NCI-H2196 (cell line): ENCODE data around the gene CNST.
"Not testable (repeated sequence)": the region's sequence is repeated elsewhere in the genome, so short reads cannot be mapped to it uniquely, and the experiment has no call there.

Experiments
- DNase-seq: peaks from one replicate; lab custom pipeline; 2025; ENCODE audit not compliant: unreplicated experiment; lab: John Stamatoyannopoulos, UW

Gene CNST

DNA sequence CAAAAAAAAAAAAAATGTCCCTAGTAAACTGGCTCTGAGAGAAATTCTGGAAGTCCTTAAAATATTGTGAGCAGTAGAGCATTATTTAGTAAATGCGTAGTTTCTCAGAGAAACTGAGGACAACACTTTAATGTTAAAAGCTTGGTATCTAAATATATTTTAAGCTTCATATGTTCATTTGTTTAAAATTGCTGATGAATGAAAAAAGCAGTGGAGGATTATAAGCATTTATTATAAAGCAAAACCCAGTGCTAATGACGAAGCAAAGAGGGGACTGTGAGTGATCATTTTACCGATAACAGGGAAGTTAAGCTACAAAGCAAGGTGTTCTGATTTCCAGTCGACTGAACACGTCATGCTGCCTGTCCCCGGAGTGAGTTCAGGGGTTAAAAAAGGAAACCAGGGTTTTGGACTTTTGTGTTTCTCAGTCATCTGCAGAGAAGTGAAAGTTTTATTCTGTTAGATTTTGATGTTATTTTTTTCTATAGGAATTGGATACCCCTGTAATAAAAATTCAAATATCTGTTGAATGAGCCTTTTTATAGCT lies 93.4 kb downstream of the CNST start:
- DNase-seq = no peak

DNA sequence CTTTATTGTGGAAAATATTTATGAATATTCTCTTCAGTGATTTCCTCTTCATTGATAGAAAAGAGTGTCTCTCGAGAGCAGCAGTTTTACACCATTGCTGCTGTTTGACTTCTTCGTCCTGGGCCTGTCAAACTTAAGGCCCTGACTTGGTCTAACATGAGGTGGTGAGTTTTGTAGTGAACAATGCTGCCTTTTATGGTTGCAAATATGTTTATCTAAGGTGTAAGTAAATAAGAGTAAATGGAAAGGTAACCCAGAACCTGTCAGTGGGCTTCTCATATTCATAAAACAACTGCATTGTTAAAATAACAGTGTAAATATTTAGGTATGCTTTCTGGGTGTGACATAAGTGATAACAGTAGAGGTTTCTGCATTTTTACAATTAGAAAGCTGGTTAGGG lies 95.2 kb downstream of the CNST start:
- no peak for DNase-seq

GRCh38 chr1:246667773-246668172 lies 101.5 kb downstream of the CNST start:
- no peak for DNase-seq

DNA sequence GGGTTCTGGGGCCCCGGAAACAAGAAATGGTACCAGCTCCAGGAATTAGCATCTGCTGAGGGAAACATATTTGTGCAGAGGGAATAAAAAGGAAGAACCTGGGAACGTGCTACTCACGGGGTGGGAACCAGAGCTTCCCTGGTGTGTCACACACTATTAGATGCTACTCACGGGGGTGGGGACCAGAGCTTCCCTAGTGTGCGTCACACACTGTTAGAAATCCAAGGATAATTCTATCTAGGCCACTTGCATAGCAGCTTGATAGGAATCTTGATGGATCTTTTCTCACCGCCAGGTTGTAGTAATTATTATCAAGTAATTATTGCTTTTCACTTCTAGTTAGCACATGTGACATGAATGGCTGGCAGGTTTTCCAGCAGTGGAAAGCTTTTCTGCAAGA lies 103.4 kb downstream of the CNST start:
- DNase-seq = no peak

- DNase-seq = no peak
Observed at GRCh38 chr1:246674049-246674448, 107.8 kb downstream of the CNST start.

- no peak for DNase-seq
Observed at GRCh38 chr1:246677842-246678241, 111.6 kb downstream of the CNST start.

GRCh38 chr1:246678816-246679793 lies 112.8 kb downstream of the CNST start:
- DNase-seq = no peak

DNA sequence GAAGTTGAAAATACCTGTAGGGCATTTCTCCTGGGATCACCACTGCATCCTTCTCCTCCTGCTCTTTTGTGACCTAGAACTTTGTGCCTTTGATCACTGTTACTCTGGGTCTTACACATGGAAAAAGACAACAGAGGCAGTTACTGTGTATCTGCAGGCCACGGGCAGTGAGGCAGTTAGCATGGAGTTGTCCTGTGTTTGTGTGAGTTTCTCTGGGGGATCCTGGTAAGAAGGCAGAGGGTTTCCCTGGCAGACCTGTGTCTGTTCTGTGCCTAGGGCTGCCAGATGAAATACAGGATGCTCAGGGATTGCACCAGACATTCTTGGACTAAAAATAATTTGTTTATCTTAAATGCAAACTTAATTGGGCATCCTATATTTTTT lies 113.5 kb downstream of the CNST start:
- DNase-seq = no peak

GRCh38 chr1:246680190-246680589 lies 113.9 kb downstream of the CNST start:
- DNase-seq = no peak

- no peak for DNase-seq
Observed at GRCh38 chr1:246680696-246681130, 114.5 kb downstream of the CNST start.

DNA sequence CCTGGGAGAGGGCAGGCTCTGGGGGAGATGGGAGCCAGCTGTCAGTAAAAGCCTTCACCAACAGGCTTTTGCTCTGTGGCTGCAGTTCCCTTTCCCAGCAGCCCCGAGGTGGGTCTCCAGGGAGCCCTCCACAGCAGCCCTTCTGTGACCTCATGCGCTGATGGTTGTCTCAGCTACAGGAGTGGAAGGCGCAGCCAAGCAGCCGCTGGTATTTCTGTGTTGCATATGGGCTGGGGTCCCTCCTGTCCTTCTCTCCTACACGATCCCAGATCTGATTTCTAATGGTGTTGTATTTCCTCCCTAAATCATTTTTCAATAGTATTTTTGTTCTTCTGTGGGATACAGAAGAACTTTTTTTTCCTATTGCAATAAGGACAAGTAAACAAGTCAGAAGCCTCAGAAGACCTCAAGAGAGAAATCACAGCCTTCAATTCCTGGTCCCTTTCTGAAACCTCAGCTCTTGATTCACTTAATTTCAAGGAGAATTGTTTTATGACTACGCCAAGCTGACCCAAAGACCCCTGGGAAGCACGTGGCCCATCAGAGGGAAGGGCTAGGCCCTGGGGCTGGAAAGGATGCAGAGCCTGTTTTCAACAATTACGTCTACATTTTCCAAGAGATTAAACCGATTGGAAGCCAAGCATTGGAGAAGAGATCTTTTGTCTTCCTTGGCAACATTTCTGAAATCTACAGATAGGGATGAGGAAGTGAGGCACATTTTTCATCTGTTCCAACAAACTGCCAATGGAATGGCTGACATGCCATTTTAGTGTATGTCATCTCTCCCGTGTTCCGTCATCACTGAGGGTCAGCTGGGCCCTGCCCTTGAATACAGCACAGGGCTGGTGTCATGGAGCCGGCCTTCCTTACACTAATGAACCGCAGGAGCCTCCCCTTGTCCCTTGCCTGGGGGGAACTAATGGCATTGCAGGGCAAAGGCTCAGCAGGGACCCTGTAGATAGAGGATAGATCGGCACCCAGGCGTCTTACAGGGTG lies 115.9 kb downstream of the CNST start:
- no peak for DNase-seq

GRCh38 chr1:246683521-246683920 lies 117.3 kb downstream of the CNST start:
- no peak for DNase-seq

DNA sequence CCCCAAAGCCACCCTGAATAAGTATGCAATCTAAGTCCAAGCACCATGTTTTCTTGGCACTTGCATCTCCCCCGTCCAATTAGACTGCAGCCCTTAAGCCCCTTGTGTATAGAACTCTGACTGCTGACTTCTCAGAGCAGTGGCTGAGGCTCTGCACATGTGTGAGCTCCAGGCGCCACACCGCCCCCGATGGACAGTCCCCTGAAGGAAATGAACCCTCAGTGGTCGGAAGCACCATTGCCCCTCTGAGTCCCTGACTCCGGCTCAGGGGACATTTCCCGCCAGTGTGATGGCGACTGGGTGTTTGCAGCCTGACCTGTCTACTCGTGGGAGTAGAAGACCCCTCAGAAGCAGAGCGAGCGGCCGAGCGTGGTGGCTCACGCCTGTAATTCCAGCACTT lies 120.7 kb downstream of the CNST start:
- DNase-seq = no peak

GRCh38 chr1:246689409-246690008 lies 123.3 kb downstream of the CNST start:
- peak; percentile 64 for DNase-seq

GRCh38 chr1:246690100-246690499 lies 123.8 kb downstream of the CNST start:
- DNase-seq = no peak

DNA sequence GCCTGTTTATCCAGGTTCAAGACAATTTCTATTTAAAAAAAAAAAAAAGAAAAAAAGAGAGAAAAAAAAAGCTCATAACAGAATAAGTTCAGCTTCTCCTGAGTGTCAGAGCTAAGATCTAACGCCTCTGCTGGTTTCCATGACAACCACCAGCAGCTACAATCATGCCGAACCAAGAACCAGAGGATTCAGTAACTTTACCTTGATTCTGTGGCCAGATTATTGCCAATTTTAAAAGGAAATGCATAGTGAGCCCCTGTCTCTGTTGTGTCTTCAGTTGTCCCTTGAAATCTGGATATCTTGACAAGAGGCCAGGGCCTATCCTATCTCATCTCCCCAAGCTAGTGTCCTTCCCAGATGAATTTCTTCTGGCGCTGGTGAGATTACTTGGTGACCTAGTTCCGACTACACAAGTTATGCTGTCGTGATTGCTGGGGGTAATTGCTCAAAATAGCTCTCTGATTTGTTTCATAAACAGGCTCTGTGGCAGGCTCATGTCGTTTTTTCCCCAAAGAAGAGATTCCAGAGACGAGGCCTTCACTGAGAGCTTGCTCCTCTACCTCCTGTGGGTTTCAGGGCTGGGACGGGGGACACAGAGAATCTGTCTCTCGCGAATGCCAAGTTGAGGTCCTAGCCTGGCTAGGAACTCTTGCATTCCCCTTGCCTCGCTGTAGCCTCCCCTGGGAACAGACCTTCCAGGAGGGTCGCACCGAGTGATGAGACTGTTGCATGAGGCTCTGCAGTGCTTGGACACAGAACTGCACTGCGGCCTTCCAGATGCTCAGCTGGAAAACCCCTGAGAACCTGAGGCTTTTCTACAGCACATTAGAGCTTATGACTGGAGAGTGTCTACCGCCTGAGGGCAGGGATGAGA lies 125.6 kb downstream of the CNST start:
- no peak for DNase-seq

GRCh38 chr1:246694213-246694895 lies 128.1 kb downstream of the CNST start:
- DNase-seq = not testable (repeated sequence)

GRCh38 chr1:246695136-246695535 lies 128.9 kb downstream of the CNST start:
- DNase-seq = no peak

DNA sequence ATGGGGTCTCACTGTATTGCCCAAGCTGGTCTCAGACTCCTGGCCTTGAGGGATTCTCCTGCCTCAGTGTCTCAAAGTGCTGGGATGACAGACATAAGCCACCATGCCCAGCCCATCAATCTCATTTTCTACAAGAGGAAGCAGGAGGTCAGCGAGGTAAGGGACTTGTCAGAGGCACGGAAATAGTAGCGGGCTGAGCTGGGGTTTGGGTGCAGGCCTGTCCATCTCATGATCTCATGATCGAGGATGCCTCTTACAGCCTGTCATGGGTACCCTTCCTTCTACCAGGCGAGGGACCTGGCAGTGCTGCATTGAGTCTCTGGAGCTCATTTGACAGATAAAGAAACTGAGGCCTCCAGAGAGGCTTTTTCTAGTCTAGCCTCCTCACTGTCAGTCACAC lies 129.4 kb downstream of the CNST start:
- no peak for DNase-seq
